Keratinocyte (primary cell): Measurements from ENCODE around the gene MYT1. TPM values are rescaled to one million over a fixed set of nuclear protein-coding genes. Genes with fewer than 3 reads are reported as not detected.

Experiments
- DNase-seq: peaks from one replicate; pipeline ENCODE4 v3.0.0-alpha.2; 2011; ENCODE audit warnings: low read depth, missing footprints, low spot score
- FAIRE-seq: peaks from 2 replicates; lab custom pipeline; 2011; peaks lifted over from hg19 to GRCh38; lab: Jason Lieb, UNC
- H2AFZ ChIP-seq: 2 replicates; pipeline ENCODE4 v1.6.0; 2012; ENCODE audit warnings: low read length, control low read depth, inconsistent platforms; ENCODE audit not compliant: control insufficient read depth
- H3K27ac ChIP-seq: 2 replicates; pipeline ENCODE4 v1.5.1; 2011; ENCODE audit warnings: low read length; ENCODE audit not compliant: control insufficient read depth, insufficient read depth
- H3K27me3 ChIP-seq: 3 replicates; pipeline ENCODE4 v1.6.0; 2011; ENCODE audit warnings: low read length; ENCODE audit not compliant: control insufficient read depth, insufficient read depth; ENCODE audit errors: extremely low read depth
- H3K36me3 ChIP-seq, 2 experiments: 2 replicates in 1 of 2; 3 replicates in 1 of 2; pipeline ENCODE4 v1.5.1; 2011; ENCODE audit warnings: low read length in 2 of 2, mild to moderate bottlenecking in 1 of 2; ENCODE audit not compliant: control insufficient read depth in 2 of 2, insufficient read depth in 2 of 2; ENCODE audit errors: extremely low read depth in 1 of 2
- H3K4me1 ChIP-seq: 3 replicates; pipeline ENCODE4 v1.5.1; 2011; ENCODE audit warnings: low read length; ENCODE audit not compliant: control insufficient read depth, insufficient read depth; ENCODE audit errors: extremely low read depth
- H3K4me2 ChIP-seq: 3 replicates; pipeline ENCODE4 v1.6.0; 2011; ENCODE audit warnings: low read depth, low read length; ENCODE audit not compliant: control insufficient read depth, insufficient read depth; ENCODE audit errors: extremely low read depth
- H3K4me3 ChIP-seq, 3 experiments: fragments of 200-600 bp in 1 of 3; sonication (generic) in 1 of 3; 2 replicates in 2 of 3; 3 replicates in 1 of 3; pipeline ENCODE4 v1.5.1; 2011 to 2016; ENCODE audit warnings: low read length in 3 of 3, mild to moderate bottlenecking in 3 of 3, control low read depth in 2 of 3, inconsistent platforms in 1 of 3, low read depth in 1 of 3, mixed read lengths in 1 of 3, mixed run types in 1 of 3, moderate library complexity in 1 of 3; ENCODE audit not compliant: control insufficient read depth in 2 of 3, insufficient read depth in 2 of 3; ENCODE audit errors: extremely low read depth in 1 of 3
- H3K79me2 ChIP-seq: 2 replicates; pipeline ENCODE4 v1.6.0; 2012; ENCODE audit warnings: low read length; ENCODE audit not compliant: control insufficient read depth, insufficient read depth
- H3K9ac ChIP-seq: 3 replicates; pipeline ENCODE4 v1.6.0; 2011; ENCODE audit warnings: low read length; ENCODE audit not compliant: control insufficient read depth, insufficient read depth; ENCODE audit errors: extremely low read depth
- H3K9me1 ChIP-seq: 3 replicates; pipeline ENCODE4 v1.6.0; 2011; ENCODE audit warnings: low read length; ENCODE audit not compliant: control insufficient read depth, insufficient read depth; ENCODE audit errors: extremely low read depth
- H3K9me3 ChIP-seq: 2 replicates; pipeline ENCODE4 v1.5.1; 2012; ENCODE audit warnings: low read depth, low read length; ENCODE audit not compliant: control insufficient read depth
- H4K20me1 ChIP-seq: 3 replicates; pipeline ENCODE4 v1.6.0; 2011; ENCODE audit warnings: low read length; ENCODE audit not compliant: control insufficient read depth, insufficient read depth; ENCODE audit errors: extremely low read depth
- CTCF ChIP-seq, 3 experiments: IDR thresholded peaks in 1 of 3; conservative IDR thresholded peaks in 1 of 3; optimal IDR thresholded peaks in 1 of 3; 2 replicates in 2 of 3; 3 replicates in 1 of 3; pipeline versions ENCODE3 to v1.5.1; 2011; ENCODE audit warnings: low read length in 3 of 3, mild to moderate bottlenecking in 3 of 3, moderate library complexity in 2 of 3, control low read depth in 1 of 3, inconsistent platforms in 1 of 3; ENCODE audit not compliant: insufficient read depth in 2 of 3; ENCODE audit errors: extremely low read depth in 1 of 3
- EZH2 ChIP-seq: IDR thresholded peaks from one replicate; pipeline ENCODE4 v1.6.1; 2012; ENCODE audit warnings: inconsistent platforms, mild to moderate bottlenecking, low read length, moderate library complexity
- dilution Hi-C: fragments of 300-500 bp; cut with MboI; formaldehyde crosslinking; loops from one replicate; pipeline ENCODE4 v1.7.0; 2020; ENCODE audit warnings: low sequenced_read_pairs; ENCODE audit not compliant: extremely low pct_ligation_motif_present
- polyA plus RNA-seq, 5 experiments: library from polyadenylated mRNA; depleted of rRNA in 3 of 5; stranded (reverse) in 3 of 5; stranded (forward) in 1 of 5; unstranded in 1 of 5; fragments of >200 nt; gene quantifications; 1 replicate in 1 of 5; 2 replicates in 3 of 5; 3 replicates in 1 of 5; pipeline versions ENCODE4 v1.2.1 to v1.2.3, GENCODE V29; 2011 to 2012; ENCODE audit warnings: missing spikeins in 2 of 5, low read depth in 1 of 5, low replicate concordance in 1 of 5

MYT1 gene
- polyA plus RNA-seq, 1 donor (not counting 4 experiments of a cell fraction or from before 2014, with no cell fraction given), result not detected

GRCh38 chr20:64212755-64213154 is 48.5 kb downstream of the MYT1 start:
- dilution Hi-C loops, result no loop called here
- Histone ChIP-seq H3K27me3 (peaks cover 8% of the 10 kb centered on the region), H3K9me1 (no peaks in the 10 kb centered on the region), H3K4me3 (no peak overlapping the region), H3K9ac (no peak overlapping the region), H3K27ac (no peak overlapping the region), H3K79me2 (no peaks in the 10 kb centered on the region), H2AFZ (no peak overlapping the region), H3K4me2 (no peak overlapping the region), H3K9me3 (no peaks in the 10 kb centered on the region), H3K36me3 (no peaks in the 10 kb centered on the region), H4K20me1 (no peaks in the 10 kb centered on the region), H3K4me1 (peaks cover 13% of the 10 kb centered on the region)
- DNase-seq, result no peak
- FAIRE-seq, result no peak
- TF ChIP-seq EZH2 (no peak), CTCF (optimal IDR thresholded peaks at IDR 0.05 in 1 of 3, IDR thresholded peaks at IDR 0.05 in 1 of 3, conservative IDR thresholded peaks at IDR 0.05 in 1 of 3; ENCODE audit: extremely low read depth in 1 of 3, insufficient read depth in 2 of 3, low read length in 3 of 3) (no peak)

GRCh38 chr20:64214113-64214512 is 49.9 kb downstream of the MYT1 start:
- Histone ChIP-seq H3K79me2 (no peaks in the 10 kb centered on the region), H2AFZ (no peak overlapping the region), H3K9ac (no peak overlapping the region), H3K27ac (no peak overlapping the region), H3K36me3 (no peaks in the 10 kb centered on the region), H3K4me1 (peaks cover 24% of the 10 kb centered on the region), H3K4me3 (no peak overlapping the region), H3K27me3 (peaks cover 12% of the 10 kb centered on the region), H3K9me1 (no peaks in the 10 kb centered on the region), H3K4me2 (no peak overlapping the region), H4K20me1 (no peaks in the 10 kb centered on the region), H3K9me3 (no peaks in the 10 kb centered on the region)
- TF ChIP-seq EZH2 (no peak), CTCF (optimal IDR thresholded peaks at IDR 0.05 in 1 of 3, IDR thresholded peaks at IDR 0.05 in 1 of 3, conservative IDR thresholded peaks at IDR 0.05 in 1 of 3; ENCODE audit: extremely low read depth in 1 of 3, insufficient read depth in 2 of 3, low read length in 3 of 3) (no peak)
- dilution Hi-C loops, result no loop called here
- no peak for DNase-seq
- FAIRE-seq, result no peak
